SHP77 treated with DMSO at 0.1 percent for 48 hours (cell line): Measurements from ENCODE around the gene GFER.
"Not testable (repeated sequence)": the region's sequence is repeated elsewhere in the genome, so short reads cannot be mapped to it uniquely, and the experiment has no call there.

Source experiments
- DNase-seq: peaks from one replicate; lab custom pipeline; 2025; lab: John Stamatoyannopoulos, UW

Gene GFER

DNA sequence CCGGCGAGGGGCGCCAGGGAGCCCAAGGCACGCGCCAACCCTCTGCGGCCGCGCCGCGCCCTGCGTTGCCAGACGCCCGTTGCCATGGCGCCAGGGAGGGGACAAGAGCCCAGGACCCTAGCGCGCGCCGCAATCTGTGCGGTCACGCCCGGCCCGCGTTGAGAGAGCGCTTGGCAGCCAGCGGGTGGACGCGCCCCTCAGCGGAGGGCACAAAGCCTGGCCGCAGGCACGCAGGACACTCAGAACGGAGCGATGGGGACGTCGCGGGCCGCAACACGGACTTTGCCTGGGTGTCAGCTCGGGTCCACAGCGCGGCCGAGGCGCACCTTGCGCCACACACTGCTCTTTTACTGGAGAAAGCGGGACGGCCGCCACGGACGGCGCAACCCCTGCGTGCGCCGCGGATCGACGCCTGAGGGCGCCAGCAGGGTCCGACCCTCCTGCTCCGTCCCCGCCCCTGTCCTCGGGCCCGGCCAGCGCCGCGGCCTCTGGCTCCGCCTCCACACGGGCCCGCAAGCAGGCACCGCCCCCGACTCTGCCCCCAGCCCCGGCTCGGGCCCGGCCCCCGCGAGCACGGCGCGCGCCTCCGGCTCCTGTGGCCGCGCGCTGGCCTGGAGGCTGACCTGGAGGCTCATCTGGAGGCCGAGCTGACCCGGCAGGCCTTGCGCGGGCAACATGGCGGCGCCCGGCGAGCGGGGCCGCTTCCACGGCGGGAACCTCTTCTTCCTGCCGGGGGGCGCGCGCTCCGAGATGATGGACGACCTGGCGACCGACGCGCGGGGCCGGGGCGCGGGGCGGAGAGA is at the start of gene GFER:
Gene GFER (plus strand): TSS at position 650 of the 803 bp plus-strand sequence. CDS start 26 bp downstream, at position 676.
- DNase-seq = peak; percentile 54

DNA sequence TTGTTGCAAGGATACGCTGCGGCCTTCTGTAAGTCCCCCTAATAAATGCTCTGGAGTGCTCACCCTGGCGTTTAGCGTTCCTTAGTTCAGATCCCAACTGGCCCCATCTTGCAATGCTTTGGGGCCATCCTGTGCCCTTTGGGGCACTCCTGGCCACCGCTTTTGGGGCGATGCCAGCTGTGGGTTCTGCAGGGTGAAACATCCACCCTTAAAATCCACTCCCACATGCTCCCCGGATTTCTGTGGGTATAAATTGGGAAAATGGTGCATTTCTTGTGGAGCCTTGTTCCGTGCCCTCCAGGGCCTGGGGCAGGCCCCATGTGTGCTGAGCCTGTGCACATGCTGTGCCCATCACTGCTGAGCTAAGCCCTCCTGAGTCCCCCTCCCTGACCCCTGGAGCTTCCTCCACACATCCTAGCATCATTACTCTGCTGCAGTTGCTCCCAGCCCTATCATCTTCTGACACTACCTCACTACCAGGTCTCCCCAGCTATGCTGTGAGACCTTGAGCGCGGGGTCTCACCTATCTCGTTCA is 47.0 kb upstream of the GFER start:
- DNase-seq = no peak

DNA sequence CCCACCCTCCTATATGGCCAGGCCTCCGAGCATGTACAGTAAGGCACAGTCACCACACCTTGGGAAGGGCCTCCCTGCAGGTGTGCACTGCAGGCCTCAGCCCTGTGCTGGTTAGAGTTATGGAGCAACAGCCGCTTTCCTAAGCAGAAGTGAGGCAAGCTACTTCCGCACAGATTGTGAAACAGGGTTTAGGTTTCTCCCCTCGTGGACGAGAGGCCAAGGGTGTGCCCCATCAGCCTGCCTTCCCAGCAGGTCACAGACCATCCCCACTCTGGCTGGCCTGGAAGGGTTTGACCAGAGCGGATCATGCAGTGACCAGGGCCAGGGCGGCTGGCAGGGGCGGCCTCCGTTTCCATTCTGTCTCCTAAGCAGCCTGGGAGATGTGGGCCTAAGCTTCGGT is 45.7 kb upstream of the GFER start:
- no peak for DNase-seq

DNA sequence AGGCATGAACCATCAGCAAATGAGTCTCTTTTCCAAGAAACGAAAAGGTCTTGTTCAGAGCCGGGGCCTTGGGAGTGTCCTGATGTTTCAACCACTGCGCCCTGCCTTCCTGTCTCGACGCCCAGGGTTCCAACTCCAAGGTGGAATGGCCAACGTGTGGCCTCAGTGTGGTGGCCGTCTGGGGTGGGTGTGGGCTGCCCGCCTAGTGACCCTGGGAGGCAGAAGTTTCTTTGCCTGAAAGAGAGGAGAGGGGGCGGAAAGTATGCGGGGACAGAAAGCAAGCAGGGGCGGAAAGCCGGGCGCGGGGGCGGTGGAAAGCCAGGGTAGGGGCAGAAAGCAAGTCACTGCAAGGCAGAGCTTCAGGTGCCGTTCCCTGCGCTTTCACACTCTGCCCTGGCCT is 45.1 kb upstream of the GFER start:
- DNase-seq = no peak

DNA sequence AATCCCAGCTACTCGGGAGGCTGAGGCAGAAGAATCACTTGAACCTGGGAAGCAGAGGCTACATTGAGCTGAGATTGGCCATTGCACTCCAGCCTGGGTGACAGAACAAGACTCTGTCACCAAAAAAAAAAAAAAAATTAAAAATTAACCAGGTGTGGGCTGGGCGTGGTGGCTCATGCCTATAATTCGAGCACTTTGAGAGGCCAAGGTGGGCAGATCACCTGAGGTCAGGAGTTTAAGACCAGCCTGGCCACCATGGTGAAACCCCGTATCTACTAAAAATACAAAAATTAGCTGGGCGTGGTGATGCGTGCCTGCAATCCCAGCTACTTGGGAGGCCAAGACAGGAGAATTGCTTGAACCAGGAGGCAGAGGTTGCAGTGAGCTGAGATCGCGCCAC is 44.2 kb upstream of the GFER start:
- DNase-seq = not testable (repeated sequence)

DNA sequence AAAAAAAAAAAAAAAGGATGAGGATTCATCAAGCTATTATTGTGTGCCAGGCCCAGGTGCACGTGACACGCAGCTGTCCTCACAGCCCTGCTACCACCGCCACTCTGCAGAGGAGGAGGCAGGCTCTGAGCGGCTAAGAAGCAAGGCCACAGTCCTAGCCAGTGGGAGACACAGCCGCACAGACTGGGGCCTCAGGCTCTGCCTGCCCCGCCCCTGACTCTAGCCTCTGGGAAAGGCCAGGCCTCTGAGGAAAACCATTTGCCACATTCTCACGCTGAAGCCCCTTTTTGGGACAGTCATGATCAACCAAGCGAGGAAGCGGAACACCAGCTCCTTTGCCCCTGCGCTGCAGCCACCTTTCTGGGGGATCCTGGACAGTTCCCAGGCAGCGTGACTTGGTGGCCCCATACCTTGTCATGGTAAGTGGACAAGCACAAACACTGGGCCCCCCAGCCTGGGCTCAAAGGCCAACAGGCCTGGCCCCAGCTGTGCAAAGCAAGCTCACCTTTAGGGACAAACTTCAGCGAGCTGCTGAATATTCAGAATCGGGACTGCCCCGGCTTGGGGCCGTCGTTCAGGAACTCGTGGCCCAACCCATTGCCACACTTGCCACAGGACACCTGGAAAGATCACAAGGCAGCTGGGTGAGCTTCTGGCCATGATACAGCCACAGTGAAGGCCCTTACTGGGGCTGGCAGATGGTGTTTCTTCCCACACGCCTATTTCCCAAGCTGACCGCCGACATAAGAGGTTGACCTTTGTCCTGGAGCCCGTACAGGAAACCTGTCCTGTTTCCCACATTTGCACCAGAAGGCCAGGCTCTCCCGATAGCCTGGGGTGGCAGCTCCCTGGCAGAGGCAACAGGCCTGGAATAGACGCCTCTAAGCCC is 43.5 kb upstream of the GFER start:
- no peak for DNase-seq

DNA sequence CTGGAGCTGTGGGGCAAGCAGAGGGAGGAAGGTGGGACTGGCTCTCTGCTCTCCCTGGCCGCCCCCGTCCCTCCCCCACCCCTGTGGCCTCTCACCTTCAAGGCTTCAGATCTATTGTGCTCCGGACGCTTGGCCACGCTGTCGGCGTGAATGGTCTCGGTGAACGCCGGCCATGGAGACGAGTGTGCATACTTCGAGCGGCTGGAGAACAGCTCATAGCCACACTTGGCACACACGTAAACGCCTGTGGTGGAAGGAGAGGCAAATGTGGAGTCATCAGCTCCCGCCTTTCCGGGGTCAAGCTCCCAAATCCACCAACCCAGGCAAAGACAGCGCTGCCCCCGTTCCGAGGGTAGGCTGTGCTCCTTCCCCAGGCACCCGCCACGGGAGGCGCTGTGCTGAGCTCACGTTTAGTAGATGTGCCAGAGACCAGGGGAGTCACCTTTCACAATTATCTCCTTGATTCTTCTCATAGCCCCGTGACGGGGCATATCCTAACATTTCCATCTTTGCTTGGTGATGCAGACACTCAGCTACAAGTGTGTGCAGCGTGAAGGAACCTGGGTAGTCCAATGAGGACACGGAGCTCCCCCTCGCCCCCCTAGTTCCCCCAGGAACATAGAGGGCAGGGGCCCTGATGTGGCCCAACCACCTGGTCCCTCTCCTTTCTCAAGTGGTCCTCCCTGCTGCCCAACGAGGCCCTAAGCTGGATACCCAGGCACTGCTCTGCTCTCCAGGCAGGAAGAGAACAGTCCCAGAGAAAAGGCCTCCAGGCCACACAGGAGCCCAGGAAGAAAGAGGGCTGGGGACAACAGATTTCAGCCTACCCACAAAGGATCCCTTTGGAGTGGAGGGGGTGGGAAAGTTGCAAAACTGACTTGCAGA is 42.6 kb upstream of the GFER start:
- DNase-seq = no peak

DNA sequence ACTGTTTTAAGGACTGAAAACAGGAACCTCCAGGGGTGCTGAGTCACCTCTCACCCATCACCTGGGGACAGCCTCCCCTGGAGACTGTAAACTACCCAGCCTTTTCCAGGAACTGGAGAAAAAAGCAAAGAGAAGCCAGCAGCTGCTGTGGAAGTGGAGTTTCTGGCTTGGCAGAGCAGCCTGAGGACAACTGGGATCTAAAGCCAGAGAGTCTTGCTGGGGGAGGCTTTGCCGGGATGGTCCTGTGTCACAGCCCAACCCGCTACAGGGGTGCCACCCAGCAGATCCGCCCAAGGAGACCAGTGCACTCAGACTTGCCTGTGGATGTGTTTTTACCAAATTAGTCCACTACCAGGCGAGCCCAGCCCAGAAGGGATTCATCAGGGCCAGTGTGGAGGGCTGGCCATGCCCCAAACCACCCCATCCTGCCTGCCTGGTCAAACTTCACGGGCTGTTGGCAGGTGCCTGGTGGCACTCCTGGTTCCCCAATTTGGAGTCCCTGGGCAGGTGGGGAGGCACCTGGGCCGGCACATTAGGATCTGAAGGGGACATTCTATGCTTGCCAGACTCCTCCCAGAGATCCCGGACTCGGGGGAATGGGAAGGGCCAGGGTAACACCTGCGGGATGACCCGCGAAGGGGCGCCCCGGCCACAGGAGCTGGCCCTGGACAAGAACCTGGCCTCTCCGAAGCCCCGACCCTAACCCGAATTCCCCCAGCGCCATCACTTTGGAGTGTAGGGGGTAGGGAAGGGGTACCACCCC is 41.8 kb upstream of the GFER start:
- no peak for DNase-seq

DNA sequence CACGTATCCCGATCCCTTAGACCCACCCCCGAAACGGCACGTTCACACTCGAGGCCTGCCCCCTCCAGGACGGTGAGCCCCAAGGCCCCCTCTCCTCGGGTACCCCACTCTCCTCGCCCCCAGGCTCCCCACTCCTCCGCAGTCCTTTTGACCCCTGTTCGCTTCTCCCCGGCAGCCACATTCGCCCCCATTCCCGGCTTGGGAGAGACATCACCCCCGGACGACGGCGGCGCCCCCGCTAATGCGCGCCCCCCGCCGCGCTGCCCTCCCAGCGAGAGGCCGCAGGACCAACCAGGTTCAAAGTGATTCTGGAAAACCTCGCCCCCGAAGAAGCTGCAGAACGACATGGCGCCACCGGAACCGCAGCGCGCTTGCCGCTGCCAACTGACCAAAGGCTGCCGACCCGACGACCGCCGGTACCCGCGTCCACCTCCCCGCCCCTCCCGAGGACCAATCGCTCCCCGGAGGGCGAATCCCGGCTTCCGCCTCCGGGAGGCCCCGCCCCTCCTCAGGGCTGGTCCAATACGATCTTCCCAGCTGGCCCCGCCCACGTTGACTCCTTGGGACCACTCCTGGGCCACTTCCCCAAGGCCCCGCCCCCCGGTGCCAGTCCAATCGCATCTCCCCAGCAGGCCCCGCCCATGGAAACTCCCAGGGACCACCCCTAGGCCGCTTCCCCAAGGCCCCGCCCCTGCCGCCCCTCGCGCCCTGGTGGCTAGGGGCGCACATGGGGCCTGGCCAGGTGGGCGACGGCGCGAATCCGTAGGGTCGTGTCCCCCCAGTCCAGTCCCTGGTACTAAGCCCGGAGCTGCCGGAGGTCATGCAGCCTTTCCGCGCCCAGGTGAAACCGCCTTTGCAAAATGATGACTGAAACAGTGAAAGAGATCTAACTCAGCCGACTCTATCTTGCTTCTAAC is 40.9 kb upstream of the GFER start, which contains the start of gene MSRB1:
Gene MSRB1 (minus strand): TSS at position 390 of the 917 bp plus-strand sequence. CDS start 43 bp downstream, at position 347.
- DNase-seq = peak; percentile 96

DNA sequence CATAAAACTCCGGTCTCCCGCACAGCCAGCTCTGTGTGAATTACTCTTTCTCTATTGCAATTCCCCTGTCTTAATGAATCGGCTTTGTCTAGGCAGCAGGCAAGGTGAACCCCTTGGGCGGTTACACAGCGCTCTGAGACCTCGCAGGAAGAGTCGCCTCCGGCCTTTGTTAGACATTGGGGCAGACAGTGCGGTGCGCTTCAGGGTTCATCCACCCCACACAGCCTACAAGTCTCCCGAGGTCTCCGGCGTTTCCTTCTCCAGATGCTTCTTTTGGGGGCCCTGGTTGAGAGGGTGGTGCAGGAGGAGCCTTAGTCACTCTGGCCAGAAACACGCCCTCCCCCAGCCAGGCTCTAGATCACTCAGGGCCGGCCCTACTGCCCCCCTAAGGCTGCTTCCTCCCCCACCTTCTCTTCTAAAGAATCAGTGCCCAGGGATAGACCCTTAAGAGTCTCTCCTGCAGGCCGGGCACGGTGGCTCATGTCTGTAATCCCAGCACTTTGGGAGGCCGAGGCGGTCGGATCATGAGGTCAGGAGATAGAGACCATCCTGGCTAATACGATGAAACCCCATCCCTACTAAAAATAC is 39.3 kb upstream of the GFER start:
- no peak for DNase-seq

DNA sequence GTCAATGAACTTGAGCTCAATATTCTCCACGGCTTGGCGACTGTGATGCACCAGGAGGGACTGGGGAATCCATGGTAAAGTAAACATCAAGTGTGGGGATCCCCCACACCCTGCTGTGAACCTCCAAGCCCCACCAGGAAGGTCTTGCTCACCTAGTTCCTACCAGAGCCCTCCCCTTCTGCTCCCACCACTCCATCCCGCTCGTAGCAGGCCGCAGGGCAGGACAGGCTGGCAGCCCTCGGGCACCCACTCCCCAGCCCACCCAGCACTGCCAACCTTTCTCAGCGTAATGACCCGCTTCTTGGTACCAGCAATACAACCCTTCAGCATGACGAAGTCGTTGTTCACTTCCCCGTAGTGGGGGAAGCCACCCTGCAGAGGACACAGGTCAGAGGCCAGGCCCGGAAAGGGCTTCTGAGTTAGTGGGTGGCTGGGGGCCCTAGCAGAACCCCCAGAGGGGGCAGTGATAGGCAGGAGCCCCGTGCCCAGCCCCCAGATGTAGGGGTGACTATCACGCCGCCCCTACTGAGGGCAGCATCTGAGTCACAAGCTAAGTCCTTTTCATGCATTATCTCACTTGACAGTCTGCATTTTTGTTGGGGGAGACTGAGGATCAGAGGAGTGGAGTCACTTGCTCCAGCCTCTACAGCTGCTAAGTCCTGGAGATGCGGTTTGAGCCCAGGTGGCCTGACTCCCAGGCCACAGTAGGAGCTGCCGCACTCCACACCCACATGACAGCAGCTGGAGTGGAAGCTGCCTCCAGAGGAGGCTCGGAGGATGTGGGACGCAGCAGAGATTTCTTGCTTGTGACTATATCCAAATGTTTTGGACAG is 38.2 kb upstream of the GFER start:
- no peak for DNase-seq

DNA sequence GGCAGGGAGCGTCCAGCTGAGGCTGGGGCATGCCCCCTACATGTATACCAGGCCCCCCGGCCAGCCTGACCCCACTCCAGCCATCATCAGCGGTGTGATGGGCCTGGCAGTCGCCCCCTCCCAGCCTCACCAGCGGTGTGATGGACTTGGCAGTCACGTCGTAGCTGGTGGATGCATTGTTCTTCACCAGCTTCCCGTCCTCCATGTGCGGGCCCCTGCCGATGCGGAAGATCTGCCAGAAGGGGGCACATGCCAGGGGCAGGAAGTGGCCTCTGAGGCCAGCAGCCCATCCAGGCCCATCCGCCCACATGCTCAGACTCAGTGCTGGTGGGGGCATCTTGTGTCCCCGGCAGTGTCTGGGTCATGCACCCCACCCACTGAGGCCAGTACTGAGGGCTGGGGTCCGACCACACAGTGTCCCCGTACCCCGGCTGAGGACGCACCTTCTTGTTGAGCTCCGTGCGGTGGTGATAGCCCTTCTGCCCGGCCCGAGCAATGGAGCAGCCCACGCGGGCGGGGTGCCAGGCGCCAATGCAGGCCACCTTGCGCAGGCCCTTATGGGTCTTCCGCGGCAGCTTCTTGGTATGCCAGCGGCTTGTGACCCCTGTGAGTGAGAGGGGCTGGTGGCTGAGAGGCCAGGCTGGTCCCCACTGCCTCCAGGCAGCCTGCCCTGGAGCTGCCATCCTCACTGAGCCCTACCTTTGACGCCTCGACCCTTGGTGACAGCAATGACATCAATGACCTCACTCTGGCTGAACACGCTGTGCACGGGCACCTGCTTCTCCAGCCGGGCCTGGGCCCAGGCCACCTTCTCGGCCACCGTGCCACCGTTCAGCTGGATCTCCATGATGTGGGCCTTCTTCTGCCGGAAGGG is 37.3 kb upstream of the GFER start:
- no peak for DNase-seq

DNA sequence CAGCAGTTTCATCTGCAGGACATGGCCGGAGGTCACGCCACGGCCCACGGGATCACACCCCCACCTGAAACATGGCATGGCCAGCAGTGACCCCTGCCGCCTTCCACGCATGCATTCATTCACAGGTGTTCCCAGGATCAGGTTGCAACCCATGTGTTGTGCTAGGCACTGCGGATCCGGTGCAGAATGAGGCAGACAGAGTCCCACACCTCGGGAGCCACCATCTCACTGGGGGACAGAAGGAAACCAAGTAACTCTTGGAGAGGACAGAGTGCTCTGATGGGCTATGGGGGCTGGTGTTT is 36.7 kb upstream of the GFER start:
- DNase-seq = no peak

DNA sequence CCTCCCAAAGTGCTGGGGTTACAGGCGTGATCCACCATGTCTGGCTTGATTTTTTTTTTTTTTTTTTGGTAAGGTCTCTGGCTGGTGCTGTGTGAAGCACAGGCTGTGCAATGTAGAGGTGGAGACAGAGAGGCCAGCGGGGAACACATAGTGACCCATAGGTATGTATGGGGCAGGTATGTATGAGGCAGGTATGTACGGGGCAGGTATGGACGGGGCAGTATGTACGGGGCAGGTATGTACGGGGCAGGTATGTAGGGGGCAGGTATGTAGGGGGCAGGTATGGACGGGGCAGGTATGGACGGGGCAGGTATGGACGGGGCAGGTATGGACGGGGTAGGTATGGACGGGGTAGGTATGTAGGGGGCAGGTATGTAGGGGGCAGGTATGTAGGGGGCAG is 34.5 kb upstream of the GFER start:
- DNase-seq = no peak

DNA sequence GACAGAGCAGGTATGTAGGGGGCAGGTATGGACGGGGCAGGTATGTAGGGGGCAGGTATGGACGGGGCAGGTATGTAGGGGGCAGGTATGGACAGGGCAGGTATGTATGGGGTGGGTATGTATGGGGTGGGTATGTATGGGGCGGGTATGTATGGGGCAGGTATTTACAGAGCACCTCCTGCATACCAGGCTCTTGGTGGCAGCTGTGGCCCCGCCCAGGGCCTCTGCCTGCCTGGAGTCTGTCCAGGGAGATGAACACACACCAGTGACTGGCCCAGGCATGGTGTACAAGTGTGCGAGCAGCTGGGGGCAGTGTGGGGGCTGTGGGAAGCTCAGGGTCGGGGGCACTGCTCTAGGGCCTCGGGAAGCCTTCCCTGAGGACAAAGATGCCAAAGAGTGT is 33.9 kb upstream of the GFER start:
- no peak for DNase-seq

DNA sequence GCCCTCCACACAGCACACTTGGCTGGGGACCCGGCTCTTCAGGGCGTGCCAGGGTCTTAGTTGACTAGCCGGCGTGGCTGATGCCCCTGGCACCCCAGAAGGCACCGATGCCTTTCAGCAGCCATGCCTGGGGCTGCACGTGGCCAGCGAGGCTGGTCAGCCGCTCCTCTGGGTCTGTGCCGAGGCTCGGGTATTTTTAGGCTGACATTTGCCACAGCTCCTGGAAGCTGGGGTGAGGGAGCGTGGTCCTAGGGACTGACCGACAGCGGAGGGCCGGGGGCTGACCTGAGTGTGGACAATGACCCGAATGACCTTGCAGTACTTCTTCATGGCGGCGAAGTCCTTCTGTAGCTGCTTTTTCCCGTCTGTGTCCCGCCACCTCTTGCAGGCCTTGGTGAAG is 33.4 kb upstream of the GFER start:
- no peak for DNase-seq

DNA sequence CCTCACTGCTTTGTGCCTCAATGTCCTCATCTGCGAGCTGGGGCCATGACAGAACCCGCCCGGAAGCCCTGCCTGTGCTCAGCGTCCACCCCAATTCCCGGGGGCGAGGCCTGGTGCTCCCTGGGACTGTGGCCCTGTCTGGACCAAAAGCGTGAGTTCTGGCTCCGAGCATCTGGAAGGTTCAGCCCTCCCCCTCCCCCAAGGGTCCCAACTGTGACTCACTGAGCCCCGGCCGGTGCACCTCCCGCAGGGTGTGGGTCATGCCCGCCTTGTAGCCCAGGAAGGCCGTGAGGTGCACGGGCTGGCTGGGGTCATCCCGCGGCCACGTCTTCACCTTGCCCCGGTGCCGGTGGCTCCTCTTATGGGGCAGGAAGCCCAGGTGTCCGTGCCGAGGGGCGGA is 30.3 kb upstream of the GFER start:
- DNase-seq = no peak
